GM19438 (cell line): Measurements from ENCODE around the gene RERE.
"Not testable (repeated sequence)": the region's sequence is repeated elsewhere in the genome, so short reads cannot be mapped to it uniquely, and the experiment has no call there.

ENCODE experiments used
- ATAC-seq: cut with Tn5 transposase; IDR thresholded peaks from one replicate; pipeline ENCODE4 v1.9.1; 2021; ENCODE audit warnings: low read depth; ENCODE audit not compliant: unreplicated experiment

Gene RERE

DNA sequence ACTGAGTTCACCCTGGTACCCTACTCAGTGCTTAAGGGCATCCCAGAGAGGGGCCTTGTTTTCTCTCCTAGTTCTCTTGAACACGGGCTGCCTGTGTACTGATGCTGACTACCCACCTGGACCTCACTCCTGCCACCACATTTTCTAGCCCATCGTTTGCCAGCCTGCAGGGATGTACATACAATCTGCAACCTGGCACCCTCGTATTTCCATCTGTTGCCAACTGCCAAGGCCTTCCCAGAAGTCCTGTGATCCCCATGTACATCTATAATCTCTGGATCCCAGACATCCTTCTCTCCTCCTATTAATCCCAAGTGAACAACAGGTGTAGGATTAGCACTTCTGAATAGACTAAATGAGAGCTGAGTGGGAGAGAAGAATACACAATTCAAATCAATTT lies 287.5 kb downstream of the RERE start:
- no peak for ATAC-seq

- no peak for ATAC-seq
Measured at GRCh38 chr1:8527941-8528340, 289.5 kb downstream of the RERE start.

GRCh38 chr1:8525558-8526275 lies 291.7 kb downstream of the RERE start:
- ATAC-seq = no peak

DNA sequence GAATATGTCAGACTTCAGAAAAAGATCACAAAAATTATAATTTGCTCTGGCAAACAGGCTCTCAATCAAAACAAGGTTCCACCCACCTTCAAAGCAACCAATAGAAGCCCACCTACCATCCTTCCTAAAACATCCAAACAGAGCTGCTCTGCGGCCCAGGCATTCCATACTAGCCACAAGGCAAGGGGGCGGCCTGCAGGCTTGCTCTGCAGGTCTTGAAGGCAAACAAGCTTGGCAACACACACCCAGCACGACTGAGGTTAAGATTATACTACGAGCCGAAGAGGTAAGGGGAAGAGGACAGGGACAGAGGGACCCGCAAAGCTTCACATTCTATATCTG lies 292.3 kb downstream of the RERE start:
- ATAC-seq = no peak

DNA sequence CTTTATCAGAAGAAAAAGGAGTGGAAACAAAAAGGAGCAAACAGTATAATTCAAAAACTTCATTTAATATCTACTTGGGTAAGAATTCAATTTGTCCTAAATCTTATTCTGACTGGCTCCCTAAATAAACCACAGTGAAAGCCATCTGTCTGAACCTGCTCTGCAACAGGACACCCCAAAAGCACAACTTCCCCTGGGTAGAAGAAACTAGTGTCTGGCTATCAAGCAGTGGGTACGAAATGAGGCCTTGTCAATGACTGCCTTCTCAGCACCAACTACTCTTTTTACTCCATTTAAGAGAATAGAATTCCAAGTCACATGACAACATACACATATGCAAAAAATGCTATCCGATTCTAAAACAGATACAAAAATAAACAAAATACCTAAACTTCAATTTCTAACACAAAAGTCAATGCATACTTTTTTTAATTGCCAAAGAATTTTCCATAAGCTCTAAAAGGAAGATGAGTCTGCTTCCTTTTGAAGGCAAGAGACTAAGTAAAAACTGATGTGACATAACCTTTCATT lies 292.7 kb downstream of the RERE start:
- ATAC-seq = no peak

- no peak for ATAC-seq
Measured at GRCh38 chr1:8523666-8524206, 293.7 kb downstream of the RERE start.

DNA sequence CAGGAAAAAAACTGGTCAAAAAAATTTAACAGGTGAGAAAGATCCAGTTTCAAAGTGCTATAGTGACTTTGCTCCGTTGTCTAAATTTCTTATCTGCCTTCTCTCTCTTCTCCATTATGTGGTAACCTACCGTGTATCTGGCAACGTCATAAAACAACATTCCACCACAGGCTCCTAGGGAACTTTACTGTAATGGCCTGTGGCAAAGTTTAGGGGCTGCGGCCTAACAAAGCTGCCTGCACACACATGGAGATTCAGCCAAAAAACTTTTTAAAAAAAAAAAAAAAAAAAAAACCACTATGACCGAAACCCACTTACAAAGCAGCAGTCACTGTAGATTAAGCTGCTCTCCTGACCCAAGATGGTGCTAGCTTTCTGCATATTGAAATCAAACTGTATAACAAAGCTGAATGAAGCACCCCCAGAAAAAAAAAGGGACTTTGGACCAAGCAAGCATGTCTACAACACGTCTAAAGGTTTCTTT lies 296.9 kb downstream of the RERE start:
- no peak for ATAC-seq

GRCh38 chr1:8519167-8519566 lies 298.3 kb downstream of the RERE start:
- no peak for ATAC-seq

GRCh38 chr1:8518490-8518801 lies 299.0 kb downstream of the RERE start:
- no peak for ATAC-seq

GRCh38 chr1:8517661-8518489 lies 299.6 kb downstream of the RERE start:
- no peak for ATAC-seq

GRCh38 chr1:8516793-8517556 lies 300.5 kb downstream of the RERE start:
- ATAC-seq = no peak

DNA sequence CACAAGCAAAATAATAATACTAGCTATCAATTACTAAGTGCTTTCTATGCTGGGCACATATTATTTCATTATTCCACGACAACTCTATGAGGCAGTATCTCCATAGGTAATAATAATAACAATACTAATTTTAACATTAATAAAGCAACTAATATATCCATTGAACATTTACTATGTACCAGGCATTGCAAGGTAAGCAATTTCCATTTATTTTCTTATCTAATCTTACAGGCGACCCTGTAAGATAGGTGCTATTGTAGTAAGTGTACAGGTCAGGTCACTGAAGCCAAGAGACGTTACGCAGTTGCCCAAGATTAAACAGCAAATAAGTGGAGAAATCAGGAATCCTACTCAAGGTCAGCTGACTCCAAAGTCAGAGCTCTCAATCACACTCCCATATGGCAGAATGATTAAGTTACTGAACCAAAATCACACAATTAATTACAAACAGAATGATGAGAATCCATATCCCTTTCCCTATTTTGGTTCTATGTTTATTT lies 301.1 kb downstream of the RERE start:
- ATAC-seq = no peak

DNA sequence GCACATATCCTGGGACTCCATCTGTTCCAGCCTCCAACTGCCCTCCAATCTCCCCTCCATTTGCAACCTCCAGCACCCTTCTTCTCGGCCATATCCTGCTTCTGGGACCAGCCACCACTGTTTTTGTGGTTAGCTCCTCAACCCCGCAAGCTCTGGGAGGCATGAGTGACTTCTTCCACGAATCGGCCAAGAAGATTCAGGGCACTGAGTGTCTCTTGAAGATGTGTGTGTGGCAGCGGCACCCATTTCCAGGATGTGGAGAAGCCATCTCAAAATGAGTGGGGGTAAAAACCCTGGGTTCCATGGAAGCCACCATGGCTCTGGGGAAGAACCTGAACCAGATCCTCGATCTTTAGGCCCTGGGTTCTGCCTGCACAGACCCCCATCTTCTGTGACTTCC lies 304.9 kb downstream of the RERE start:
- no peak for ATAC-seq

DNA sequence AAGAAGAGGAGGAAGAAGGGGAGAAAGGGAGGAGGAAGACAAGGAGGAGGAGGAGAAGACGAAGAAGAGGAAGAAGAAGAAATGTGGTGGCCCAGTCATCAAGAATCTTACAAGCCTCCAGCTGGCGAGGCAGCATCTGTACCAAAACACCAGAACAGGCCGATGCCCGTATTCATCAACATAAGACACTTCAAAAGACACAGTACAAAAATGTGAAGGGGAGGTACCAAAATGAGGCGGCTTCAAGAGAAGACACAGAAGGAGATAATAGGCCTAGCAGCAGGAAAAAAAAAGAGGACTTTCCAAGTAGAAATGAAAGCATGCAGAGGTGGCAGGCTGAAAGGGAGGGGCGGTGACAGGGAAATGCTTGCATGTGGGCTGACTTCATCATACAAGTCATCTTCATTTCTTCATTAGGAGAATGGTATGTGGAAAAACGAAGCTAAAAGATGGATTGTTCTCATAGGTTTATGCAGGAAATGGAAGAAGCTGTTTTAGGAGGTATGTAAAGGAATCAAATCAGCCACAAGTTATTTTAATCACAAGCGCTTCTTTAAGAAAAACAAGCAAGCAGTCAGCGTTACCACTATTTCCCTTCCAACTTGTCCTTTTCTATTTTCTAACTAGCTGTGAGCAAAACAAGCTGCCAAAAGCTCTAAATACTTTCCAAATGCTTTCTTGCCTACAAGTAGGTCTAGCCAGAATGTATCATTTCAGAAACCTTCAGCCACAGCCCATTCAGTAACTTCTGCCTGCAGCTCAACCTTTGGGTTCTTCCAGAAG lies 307.2 kb downstream of the RERE start:
- no peak for ATAC-seq

GRCh38 chr1:8509579-8509978 lies 307.9 kb downstream of the RERE start:
- ATAC-seq = no peak

DNA sequence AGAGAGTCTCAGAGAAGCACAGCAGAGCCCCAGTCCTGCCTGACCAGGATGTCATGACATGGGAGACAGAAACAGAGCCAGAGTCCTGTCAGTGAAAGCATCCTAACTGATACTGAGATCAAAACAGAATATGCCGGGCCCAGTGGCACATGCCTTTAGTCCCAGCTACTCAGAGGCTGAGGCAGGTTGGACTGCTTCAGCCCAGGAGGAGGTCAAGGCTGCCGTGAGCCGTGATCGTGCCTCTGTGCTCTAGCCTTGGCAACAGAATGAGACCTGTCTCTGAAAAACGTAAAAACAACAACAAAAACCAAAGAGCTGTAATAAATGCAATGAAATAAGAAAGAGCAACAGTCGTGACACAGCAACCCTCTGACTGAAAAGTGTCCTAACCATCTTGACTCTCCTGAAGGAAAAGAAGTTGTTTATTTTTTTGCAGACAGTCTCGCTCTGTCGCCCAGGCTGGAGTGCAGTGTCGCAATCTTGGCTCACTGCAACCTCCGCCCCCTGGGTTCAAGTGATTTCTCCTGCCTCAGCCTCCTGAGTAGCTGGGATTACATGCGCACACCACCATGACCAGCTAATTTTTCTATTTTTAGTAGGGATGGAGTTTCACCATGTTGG lies 310.3 kb downstream of the RERE start:
- ATAC-seq = no peak

GRCh38 chr1:8506456-8506855 lies 311.0 kb downstream of the RERE start:
- ATAC-seq = no peak

GRCh38 chr1:8503842-8504241 lies 313.6 kb downstream of the RERE start:
- ATAC-seq = no peak

- not testable (repeated sequence) for ATAC-seq
Measured at GRCh38 chr1:8502949-8503348, 314.5 kb downstream of the RERE start.
